GM12892 (cell line): ENCODE data around the gene LILRB4.
"Not testable (repeated sequence)": the region's sequence is repeated elsewhere in the genome, so short reads cannot be mapped to it uniquely, and the experiment has no call there.

Source experiments
- POLR2A ChIP-seq: IDR thresholded peaks from 2 replicates; pipeline ENCODE4 v1.6.1; 2011; ENCODE audit warnings: low read depth, low read length, control low read depth
- POLR2AphosphoS5 ChIP-seq: IDR thresholded peaks from 2 replicates; pipeline ENCODE4 v1.6.1; 2011; ENCODE audit warnings: low read depth, low read length, control low read depth
- TAF1 ChIP-seq: IDR thresholded peaks from 2 replicates; pipeline ENCODE4 v1.6.1; 2011; ENCODE audit warnings: low read depth, mild to moderate bottlenecking, control low read depth, low read length, borderline replicate concordance

GRCh38 chr19:54681596-54681995 lies 18.8 kb downstream of the LILRB4 start:
- not testable (repeated sequence) for TF ChIP-seq POLR2AphosphoS5, POLR2A, TAF1
